GM12874 (cell line): ENCODE measurements around the gene AFF3.

Source experiments
- CTCF ChIP-seq: IDR thresholded peaks from 2 replicates; pipeline ENCODE4 v1.5.1; 2011; ENCODE audit warnings: low read depth, mild to moderate bottlenecking, control low read depth, low read length, moderate library complexity; ENCODE audit not compliant: insufficient read depth

The AFF3 gene

DNA sequence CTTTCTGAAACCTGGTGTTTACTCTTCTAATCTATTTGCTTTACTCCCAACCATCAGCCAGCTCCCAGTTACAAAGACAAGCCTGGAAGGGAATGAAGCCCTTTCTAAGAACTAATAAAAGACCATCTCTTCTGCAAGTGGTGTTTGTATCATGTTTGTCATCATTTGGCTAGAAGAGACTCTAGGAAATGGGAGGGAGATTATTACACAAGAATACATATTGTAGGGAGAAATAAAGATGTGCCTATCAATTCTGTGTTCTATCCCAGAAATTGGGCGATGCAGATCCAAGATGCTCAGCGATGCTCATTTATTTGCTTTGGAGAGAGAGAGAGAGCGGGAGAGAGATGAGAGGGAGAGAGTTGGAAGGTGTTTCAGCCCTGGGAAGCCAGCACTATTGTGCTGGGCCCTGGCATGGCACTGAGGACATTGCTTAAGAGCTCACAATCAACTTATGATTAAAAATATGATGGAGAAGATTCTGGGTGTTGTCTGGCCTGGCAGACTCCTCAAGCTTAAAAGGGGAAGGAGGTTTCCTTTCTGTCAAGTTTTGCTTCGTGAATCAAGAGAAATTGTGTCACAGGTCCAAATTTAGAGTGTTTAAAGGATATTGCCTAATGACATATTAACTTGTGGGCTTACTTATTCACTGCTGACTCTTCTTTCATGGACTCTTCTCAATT, 41.8 kb upstream of the AFF3 start:
- TF ChIP-seq CTCF: no peak

DNA sequence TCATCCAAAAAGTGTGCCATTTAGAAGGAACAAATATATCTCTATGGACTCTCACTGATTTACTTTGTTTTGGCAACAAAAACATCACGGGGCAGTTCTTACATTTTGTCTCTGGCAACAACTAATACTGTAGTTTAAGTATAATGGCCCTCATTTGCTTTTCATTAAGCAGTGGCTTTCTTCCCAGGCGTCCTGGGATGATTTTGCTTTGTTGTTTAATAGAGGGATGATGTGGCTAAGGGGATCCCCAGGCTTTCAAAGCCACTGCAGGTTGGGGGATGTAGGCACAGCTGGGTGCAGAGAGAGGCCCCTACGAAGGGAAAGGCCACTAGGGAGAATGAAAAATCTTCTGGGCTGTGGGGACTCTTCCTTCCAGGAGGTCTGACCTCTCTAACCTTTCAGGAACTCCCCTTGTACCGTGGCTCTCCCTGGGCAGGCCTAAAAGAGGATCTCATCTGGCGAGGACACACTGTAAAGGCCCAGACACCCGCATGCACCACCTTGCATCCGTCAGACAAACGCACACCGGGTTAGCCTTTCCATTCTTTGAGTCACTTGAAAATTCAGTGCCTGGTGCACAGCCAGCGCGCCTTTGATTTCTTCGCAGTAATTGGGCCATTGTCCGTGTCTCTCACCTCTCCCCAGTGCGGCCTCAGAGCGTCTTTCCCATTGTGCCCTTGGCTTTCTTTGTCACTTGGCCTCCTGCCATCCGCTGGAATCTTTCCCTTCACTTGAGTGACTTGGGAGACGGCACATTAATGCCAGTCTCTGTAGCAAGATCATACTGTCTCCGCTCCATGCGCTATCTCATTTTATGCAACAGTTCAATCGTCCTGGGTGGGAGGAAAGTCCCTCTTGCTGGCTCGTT, 40.3 kb upstream of the AFF3 start:
- no peak for TF ChIP-seq CTCF

GRCh38 chr2:100180503-100180902, 38.1 kb upstream of the AFF3 start:
- no peak for TF ChIP-seq CTCF

DNA sequence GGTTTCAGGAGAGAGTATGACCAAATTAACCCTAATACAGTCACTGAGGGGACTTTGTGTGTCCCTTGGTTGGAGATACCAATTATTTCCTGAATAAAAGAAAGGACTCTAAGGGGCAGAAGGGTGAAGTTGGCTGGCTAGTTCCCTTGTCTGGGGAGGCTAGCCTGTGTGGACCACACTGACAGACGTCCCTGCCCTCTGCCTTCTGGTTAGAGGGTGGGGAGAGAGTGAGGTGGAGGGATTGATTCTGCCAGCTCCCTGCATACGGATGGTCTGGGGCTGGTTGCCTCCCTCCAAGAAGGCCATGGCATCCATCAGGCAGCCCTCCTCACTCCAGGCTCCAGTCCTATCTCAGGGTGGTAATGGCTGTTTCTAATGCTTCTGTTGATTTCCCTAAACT, 37.4 kb upstream of the AFF3 start:
- TF ChIP-seq CTCF: no peak

- no peak for TF ChIP-seq CTCF
Observed at GRCh38 chr2:100178864-100179263, 36.5 kb upstream of the AFF3 start.

DNA sequence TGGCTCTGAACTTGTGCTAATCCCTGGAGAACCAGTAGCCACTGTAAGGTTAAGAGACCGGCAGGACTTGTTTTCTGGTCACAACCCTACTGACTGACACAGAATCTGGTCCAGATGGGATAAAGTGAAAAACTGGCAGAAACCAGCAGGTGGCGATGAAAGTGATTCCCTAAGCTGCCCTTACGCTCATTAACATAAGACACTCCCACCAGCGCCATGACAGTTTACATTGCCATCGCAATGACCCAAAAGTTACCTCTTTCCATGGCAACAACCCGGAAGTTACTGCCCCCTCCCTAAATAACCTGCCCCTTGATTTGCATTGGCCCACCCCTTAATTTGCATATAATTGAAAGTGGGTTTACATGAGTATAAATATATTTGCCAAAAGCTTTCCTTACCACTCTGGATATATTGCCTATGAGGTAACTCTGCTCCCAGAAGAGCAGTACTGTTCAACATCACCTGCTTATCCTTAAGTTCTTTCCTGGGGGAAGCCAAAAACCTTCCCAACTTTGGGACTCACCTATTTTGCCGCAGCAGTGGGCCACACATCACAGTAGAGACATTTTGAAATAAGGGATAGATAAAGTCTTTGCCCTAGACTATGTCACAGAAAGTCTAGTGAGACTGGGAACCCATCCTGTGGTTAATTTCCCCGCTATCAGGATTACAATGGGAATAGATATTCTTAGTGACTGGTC, 35.8 kb upstream of the AFF3 start:
- TF ChIP-seq CTCF: peak; percentile 41

- no peak for TF ChIP-seq CTCF
Observed at GRCh38 chr2:100176925-100177324, 34.5 kb upstream of the AFF3 start.
